ENCODE data around the gene PODNL1.

The PODNL1 gene

GRCh38 chr19:13899393-13899792 is 38.8 kb downstream of the PODNL1 start:
- H3K4me3 ChIP-seq (ENCODE audit: control insufficient read depth, low read depth, low read length), result no peak overlapping the region
- no peak for TF ChIP-seq CTCF (IDR thresholded peaks at IDR 0.05; ENCODE audit: control insufficient read depth, insufficient read depth, low read depth, low read length, missing control alignments)
- no peak for DNase-seq (ENCODE audit: low read depth)

GRCh38 chr19:13896227-13896626 is 42.0 kb downstream of the PODNL1 start:
- H3K4me3 ChIP-seq (ENCODE audit: control insufficient read depth, low read depth, low read length), result no peak overlapping the region
- no peak for DNase-seq (ENCODE audit: low read depth)
- TF ChIP-seq CTCF (IDR thresholded peaks at IDR 0.05; ENCODE audit: control insufficient read depth, insufficient read depth, low read depth, low read length, missing control alignments), result no peak

GRCh38 chr19:13894552-13894951 is 43.7 kb downstream of the PODNL1 start:
- H3K4me3 ChIP-seq (ENCODE audit: control insufficient read depth, low read depth, low read length), result no peak overlapping the region
- no peak for DNase-seq (ENCODE audit: low read depth)
- TF ChIP-seq CTCF (IDR thresholded peaks at IDR 0.05; ENCODE audit: control insufficient read depth, insufficient read depth, low read depth, low read length, missing control alignments), result no peak

GRCh38 chr19:13892870-13893269 is 45.3 kb downstream of the PODNL1 start:
- no peak for TF ChIP-seq CTCF (IDR thresholded peaks at IDR 0.05; ENCODE audit: control insufficient read depth, insufficient read depth, low read depth, low read length, missing control alignments)
- DNase-seq (ENCODE audit: low read depth), result no peak
- H3K4me3 ChIP-seq (ENCODE audit: control insufficient read depth, low read depth, low read length), result no peak overlapping the region

GRCh38 chr19:13890136-13890535 is 48.1 kb downstream of the PODNL1 start:
- H3K4me3 ChIP-seq (ENCODE audit: control insufficient read depth, low read depth, low read length), result no peak overlapping the region
- DNase-seq (ENCODE audit: low read depth), result no peak
- TF ChIP-seq CTCF (IDR thresholded peaks at IDR 0.05; ENCODE audit: control insufficient read depth, insufficient read depth, low read depth, low read length, missing control alignments), result no peak

GRCh38 chr19:13888281-13888680 is 49.9 kb downstream of the PODNL1 start:
- no peak for DNase-seq (ENCODE audit: low read depth)
- no peak for TF ChIP-seq CTCF (IDR thresholded peaks at IDR 0.05; ENCODE audit: control insufficient read depth, insufficient read depth, low read depth, low read length, missing control alignments)
- no peak overlapping the region for H3K4me3 ChIP-seq (ENCODE audit: control insufficient read depth, low read depth, low read length)

- no peak for TF ChIP-seq CTCF (IDR thresholded peaks at IDR 0.05; ENCODE audit: control insufficient read depth, insufficient read depth, low read depth, low read length, missing control alignments)
- no peak overlapping the region for H3K4me3 ChIP-seq (ENCODE audit: control insufficient read depth, low read depth, low read length)
- peak; percentile 54 for DNase-seq (ENCODE audit: low read depth)
Measured at GRCh38 chr19:13887517-13887916, 50.7 kb downstream of the PODNL1 start.

Measured in AG09309 (cell line).